Stimulated activated CD8-positive, alpha-beta memory T cell treated with anti-CD3 and anti-CD28 coated beads, Interleukin-12 subunit alpha, Interleukin-12 subunit beta, amount 100 ng/mL, for 4 hours (primary cell): Measurements from ENCODE around the gene ORC2.

Experiments
- DNase-seq: peaks from one replicate; pipeline ENCODE4 v3.0.0-alpha.2; 2020; ENCODE audit warnings: low read depth

Gene ORC2

GRCh38 chr2:200860092-200860795, 103.2 kb downstream of the ORC2 start:
- no peak for DNase-seq
